Amniotic stem cell (primary cell): ENCODE results near the gene XRCC2.
"Not testable (repeated sequence)": the region's sequence is repeated elsewhere in the genome, so short reads cannot be mapped to it uniquely, and the experiment has no call there.

Source experiments
- DNase-seq: peaks from one replicate; lab custom pipeline; 2025; lab: John Stamatoyannopoulos, UW

The XRCC2 gene

GRCh38 chr7:152664636-152665035, 11.3 kb downstream of the XRCC2 start:
- DNase-seq: no peak

GRCh38 chr7:152663931-152664330, 12.0 kb downstream of the XRCC2 start:
- DNase-seq: no peak

- no peak for DNase-seq
These were observed 12.7 kb downstream of the XRCC2 start for GRCh38 chr7:152663148-152663740.

GRCh38 chr7:152661479-152661878, 14.5 kb downstream of the XRCC2 start:
- no peak for DNase-seq

GRCh38 chr7:152660021-152660420, 15.9 kb downstream of the XRCC2 start:
- no peak for DNase-seq

- no peak for DNase-seq
These were observed 21.0 kb downstream of the XRCC2 start for GRCh38 chr7:152654971-152655370.

- no peak for DNase-seq
These were observed 26.7 kb downstream of the XRCC2 start for GRCh38 chr7:152649220-152649619.

GRCh38 chr7:152647009-152647408, 28.9 kb downstream of the XRCC2 start:
- DNase-seq: no peak

- DNase-seq: not testable (repeated sequence)
These were observed 29.4 kb downstream of the XRCC2 start for GRCh38 chr7:152646579-152646978.

- DNase-seq: no peak
These were observed 31.9 kb downstream of the XRCC2 start for GRCh38 chr7:152643979-152644559.

GRCh38 chr7:152641384-152641783, 34.6 kb downstream of the XRCC2 start:
- DNase-seq: no peak

GRCh38 chr7:152640829-152641228, 35.1 kb downstream of the XRCC2 start:
- no peak for DNase-seq

GRCh38 chr7:152637920-152638580, 37.9 kb downstream of the XRCC2 start:
- DNase-seq: no peak

GRCh38 chr7:152637161-152637560, 38.8 kb downstream of the XRCC2 start:
- no peak for DNase-seq

GRCh38 chr7:152636441-152636840, 39.5 kb downstream of the XRCC2 start:
- no peak for DNase-seq

- no peak for DNase-seq
These were observed 42.4 kb downstream of the XRCC2 start for GRCh38 chr7:152633504-152633903.

- DNase-seq: no peak
These were observed 42.9 kb downstream of the XRCC2 start for GRCh38 chr7:152633072-152633471.

- not testable (repeated sequence) for DNase-seq
These were observed 47.2 kb downstream of the XRCC2 start for GRCh38 chr7:152628772-152629171.

GRCh38 chr7:152624228-152624627, 51.7 kb downstream of the XRCC2 start:
- DNase-seq: no peak

- DNase-seq: no peak
These were observed 54.5 kb downstream of the XRCC2 start for GRCh38 chr7:152621426-152621825.

GRCh38 chr7:152619027-152619739, 56.8 kb downstream of the XRCC2 start:
- no peak for DNase-seq

GRCh38 chr7:152618427-152618826, 57.5 kb downstream of the XRCC2 start:
- DNase-seq: no peak

- DNase-seq: no peak
These were observed 58.9 kb downstream of the XRCC2 start for GRCh38 chr7:152617056-152617455.
